ENCODE results near the gene IRX2.

GRCh38 chr5:2741956-2742355, 9.5 kb downstream of the IRX2 start:
- TF ChIP-seq EZH2 (IDR thresholded peaks at IDR 0.05; ENCODE audit: borderline replicate concordance, insufficient read depth, low read length, poor library complexity, severe bottlenecking): no peak
- TF ChIP-seq EP300 (conservative IDR thresholded peaks at IDR 0.05; ENCODE audit: poor library complexity, severe bottlenecking): no peak
- no peak for TF ChIP-seq CTCF (IDR thresholded peaks at IDR 0.05; ENCODE audit: poor library complexity, severe bottlenecking)
- no peak for TF ChIP-seq POLR2AphosphoS5 (IDR thresholded peaks at IDR 0.05)
- TF ChIP-seq RAD21 (conservative IDR thresholded peaks at IDR 0.05): no peak
- no peak for TF ChIP-seq MXI1 (conservative IDR thresholded peaks at IDR 0.05; ENCODE audit: poor library complexity, severe bottlenecking)
- TF ChIP-seq TAF1 (IDR thresholded peaks at IDR 0.05; ENCODE audit: low read depth): no peak
- TF ChIP-seq REST (IDR thresholded peaks at IDR 0.05; ENCODE audit: borderline replicate concordance): no peak

All from neural cell (in vitro differentiated cells).